Right cardiac atrium (tissue), 5 donors: ENCODE measurements around the gene ATP2B3. TPM values are rescaled to one million over a fixed set of nuclear protein-coding genes. Genes with fewer than 3 reads are reported as not detected.
A peak's percentile ranks its signal among the peaks of the same experiment; 100 is the strongest.

Experiments
- ATAC-seq, 2 donors: fragments of 200-7000 bp; cut with Tn5 transposase; one replicate each; pipeline versions ENCODE4 v1.8.0 to v1.9.1; 2020; ENCODE audit warnings: moderate library complexity in 2 of 2, mild to moderate bottlenecking in 1 of 2
- DNase-seq, 3 donors: peaks; one replicate each; pipeline ENCODE4 v3.0.0-alpha.2; 2020
- H3K27ac ChIP-seq: one replicate; pipeline ENCODE4 v1.5.1; 2013; ENCODE audit warnings: mild to moderate bottlenecking, low read length, control low read depth, moderate library complexity
- H3K27me3 ChIP-seq: one replicate; pipeline ENCODE4 v1.6.1; 2013; ENCODE audit not compliant: control insufficient read depth, insufficient read depth
- H3K4me1 ChIP-seq: one replicate; pipeline ENCODE4 v1.6.1; 2013; ENCODE audit warnings: low read length; ENCODE audit not compliant: control insufficient read depth, insufficient read depth
- H3K4me3 ChIP-seq: one replicate; pipeline ENCODE4 v1.5.1; 2013; ENCODE audit warnings: low read length, control low read depth
- H3K9me3 ChIP-seq: one replicate; pipeline ENCODE4 v1.6.1; 2013; ENCODE audit warnings: low read length; ENCODE audit not compliant: control insufficient read depth
- WGBS: extraction: QIAGEN DNeasy Blood & Tissue Kit; methylation state at CpG from one replicate; pipeline ENCODE4 v1.1.7; 2013; 5-methylcytosine and 5-hydroxymethylcytosine counted together
- intact Hi-C, 4 donors: fragments of 100-400 bp; cut with DNase I; formaldehyde crosslinking; loops; one replicate each; pipeline versions ENCODE4 v1.11.0 to v1.14.0; 2022 to 2023
- long read RNA-seq, 4 donors: library from polyadenylated mRNA; unstranded; transcript quantifications; one replicate each; pipeline ENCODE4 v2.0.0, GENCODE V29; 2020 to 2021
- polyA plus RNA-seq: library from polyadenylated mRNA; stranded (reverse); fragments of 200-250 nt; gene quantifications from one replicate; pipeline ENCODE4 v1.2.3, GENCODE V29; 2013
- total RNA-seq, 4 donors: library from RNA; stranded (reverse); fragmentation: NEBNext Ultra II Directional; extraction: Animal tissue kit (Norgen Biotek cat#: 25700); gene quantifications; one replicate each; pipeline ENCODE4 v1.2.1, GENCODE V29; 2021
- donor health status: healthy with polysubstance abuse.
- donor health status: DM: no; HTN: yes; CAD: no.
- donor health status: DM: no; HTN: no; CAD: no.
- donor health status: DM: no; HTN: yes; CAD: no; lungs with severe emphysema.
- donor health status: DM: yes; HTN: yes; CAD: no.

ATP2B3 gene
- not detected for total RNA-seq
- under 0.01 TPM for polyA plus RNA-seq
- long read RNA-seq, donor 1, result 0 reads
- long read RNA-seq, donor 2, result 0 reads
- long read RNA-seq, donor 3, result 0 reads
- long read RNA-seq, donor 4, result 0 reads

- DNase-seq (no peak), ATAC-seq (no peak)
- no peak within 1 kb of the TSS for H3K4me3 ChIP-seq
- no peaks in the 10 kb centered on the region for H3K27me3 ChIP-seq
- intact Hi-C loops, result no loop called here
- WGBS, result 4% methylated on average over 28 of the region's 50 CpGs
- no peak within 1 kb of the TSS for H3K27ac ChIP-seq
- H3K9me3 ChIP-seq, result no peaks in the 10 kb centered on the region
- H3K4me1 ChIP-seq, result no peaks in the 10 kb centered on the region
These were observed at the start of gene ATP2B3 for GRCh38 chrX:153517423-153517822. Gene ATP2B3, plus strand, starts transcription at chrX:153517642. Its CDS starts 18,606 bp downstream, at chrX:153536248.

DNA sequence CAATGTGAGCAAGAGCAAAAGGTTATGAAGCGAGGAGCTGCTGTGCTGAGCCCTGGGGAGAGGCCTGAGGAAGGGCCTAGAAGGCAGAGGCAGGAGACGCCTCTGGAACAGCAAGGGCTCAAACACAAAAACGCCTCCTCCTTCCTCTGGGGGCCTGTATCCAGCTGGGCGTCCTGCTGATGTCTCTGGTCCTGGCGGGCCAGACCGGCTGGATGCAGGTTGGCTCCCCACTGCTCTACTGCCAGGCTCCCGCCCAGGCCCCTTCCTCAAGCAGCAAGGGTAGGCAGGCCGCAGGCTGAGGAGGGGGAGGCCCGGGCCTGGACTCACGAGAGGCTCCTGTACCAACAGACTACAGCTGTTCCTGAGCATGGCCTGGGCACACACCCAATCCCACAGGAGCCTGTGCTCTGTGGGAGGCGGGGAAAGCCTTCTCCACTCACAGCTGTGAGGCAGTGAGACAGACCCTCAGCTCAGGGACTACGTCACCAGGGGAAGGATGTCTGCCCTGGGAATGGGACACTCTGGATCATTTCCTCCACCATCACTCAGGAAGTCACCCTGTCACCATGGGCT, 49.3 kb upstream of the ATP2B3 start:
- Histone ChIP-seq H3K4me3 (no peak overlapping the region), H3K4me1 (no peaks in the 10 kb centered on the region), H3K9me3 (no peaks in the 10 kb centered on the region), H3K27ac (no peak overlapping the region), H3K27me3 (no peaks in the 10 kb centered on the region)
- intact Hi-C loops, result no loop called here
- 69% methylated on average over 12 of the region's 12 CpGs for WGBS
- peak in 1 of 3 donors; percentile 72 for DNase-seq
- no peak for ATAC-seq

DNA sequence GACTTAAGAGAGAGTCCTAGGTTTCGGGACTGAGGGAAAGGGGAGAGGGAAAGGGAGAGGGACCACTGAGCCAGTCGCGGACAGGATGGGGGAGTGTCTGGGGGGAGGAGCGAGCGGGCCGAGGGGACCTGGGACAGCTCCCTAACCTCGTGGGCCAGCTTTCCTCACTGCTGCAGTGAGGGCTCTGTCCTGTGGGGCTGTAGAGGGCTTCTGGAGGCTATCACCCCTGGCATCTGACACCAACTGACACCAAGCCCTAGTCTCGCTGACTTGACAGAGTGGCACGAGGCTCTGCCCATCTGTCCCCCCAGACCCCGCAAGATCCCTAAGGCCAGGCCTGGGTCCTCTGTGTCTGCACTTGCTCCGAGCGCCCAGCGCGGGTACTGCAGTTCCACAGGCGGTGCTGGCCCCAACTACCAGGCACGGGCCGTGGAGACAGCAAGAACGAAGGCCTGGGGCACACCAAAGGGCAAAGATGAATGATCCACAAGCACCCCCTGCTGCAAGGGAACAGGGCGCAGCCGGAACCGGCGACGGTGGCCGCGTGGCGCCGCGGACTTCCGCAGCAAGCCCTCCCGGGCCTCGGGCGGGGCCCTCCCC, 47.5 kb upstream of the ATP2B3 start:
- under 1% methylated on average over 32 of the region's 32 CpGs for WGBS
- H3K27ac ChIP-seq, result peak overlapping the region; percentile 51
- no peaks in the 10 kb centered on the region for H3K4me1 ChIP-seq
- intact Hi-C loops, result no loop called here
- no peaks in the 10 kb centered on the region for H3K9me3 ChIP-seq
- H3K4me3 ChIP-seq, result peak overlapping the region; percentile 57
- ATAC-seq, result peak; percentile 43 to 47
- H3K27me3 ChIP-seq, result no peaks in the 10 kb centered on the region
- DNase-seq, result no peak

- H3K4me1 ChIP-seq, result no peaks in the 10 kb centered on the region
- peak; percentile 87 to 96 (median 95) for DNase-seq
- WGBS, result 11% methylated on average over 66 of the region's 70 CpGs
- no peaks in the 10 kb centered on the region for H3K9me3 ChIP-seq
- no peaks in the 10 kb centered on the region for H3K27me3 ChIP-seq
- intact Hi-C loops, result no loop called here
- peak; percentile 92 to 94 for ATAC-seq
- peak within 1 kb of the TSS; percentile 63 for H3K27ac ChIP-seq
- peak within 1 kb of the TSS; percentile 57 for H3K4me3 ChIP-seq
These were observed 46.8 kb upstream of the ATP2B3 start, which contains the start of gene HAUS7 for GRCh38 chrX:153470411-153471363. Gene HAUS7, minus strand, starts transcription at chrX:153470576. Its CDS starts 19 bp downstream, at chrX:153470557.

- intact Hi-C loops, result no loop called here
- H3K27me3 ChIP-seq, result no peaks in the 10 kb centered on the region
- DNase-seq (peak in 1 of 3 donors; percentile 55), ATAC-seq (no peak)
- H3K27ac ChIP-seq, result no peak overlapping the region
- H3K4me3 ChIP-seq, result no peak overlapping the region
- H3K4me1 ChIP-seq, result peaks cover 5% of the 10 kb centered on the region
- 65% methylated on average over 11 of the region's 11 CpGs for WGBS
- H3K9me3 ChIP-seq, result no peaks in the 10 kb centered on the region
These were observed 45.7 kb upstream of the ATP2B3 start for GRCh38 chrX:153471663-153472280.

- ATAC-seq (no peak), DNase-seq (peak in 1 of 3 donors; percentile 55)
- no peaks in the 10 kb centered on the region for H3K9me3 ChIP-seq
- WGBS, result 90% methylated on average over 10 of the region's 10 CpGs
- no peak overlapping the region for H3K27ac ChIP-seq
- no peak overlapping the region for H3K4me3 ChIP-seq
- no peaks in the 10 kb centered on the region for H3K27me3 ChIP-seq
- intact Hi-C loops, result no loop called here
- H3K4me1 ChIP-seq, result peaks cover 6% of the 10 kb centered on the region
These were observed 44.3 kb upstream of the ATP2B3 start for GRCh38 chrX:153473126-153473525.

GRCh38 chrX:153474266-153474665, 43.2 kb upstream of the ATP2B3 start:
- Histone ChIP-seq H3K4me3 (no peak overlapping the region), H3K4me1 (peaks cover 6% of the 10 kb centered on the region), H3K27me3 (no peaks in the 10 kb centered on the region), H3K27ac (no peak overlapping the region), H3K9me3 (no peaks in the 10 kb centered on the region)
- DNase-seq (no peak), ATAC-seq (no peak)
- WGBS, result 73% methylated on average over 10 of the region's 10 CpGs
- intact Hi-C loops, result no loop called here

DNA sequence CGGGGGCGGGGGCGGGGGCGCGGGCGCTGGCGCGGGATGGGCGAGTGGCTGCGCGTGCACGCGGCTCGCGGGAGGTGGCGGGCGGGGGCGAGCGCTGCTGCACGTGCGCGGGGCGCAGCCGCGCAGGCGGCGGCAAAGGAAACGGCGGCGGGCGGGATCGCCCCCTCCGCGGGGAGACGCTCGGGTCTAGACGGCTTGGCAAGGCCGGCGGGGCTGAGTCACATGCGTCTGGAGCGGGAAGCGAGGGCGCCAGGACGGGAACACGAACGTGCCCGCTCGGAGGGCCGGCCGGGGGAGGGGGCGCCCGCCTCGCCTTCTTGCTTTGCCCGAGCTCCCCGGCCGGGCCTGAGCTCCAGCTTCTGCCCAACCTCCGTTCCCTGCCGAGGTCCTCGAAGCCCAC, 42.7 kb upstream of the ATP2B3 start:
- no peaks in the 10 kb centered on the region for H3K27me3 ChIP-seq
- H3K4me3 ChIP-seq, result no peak overlapping the region
- no peak overlapping the region for H3K27ac ChIP-seq
- WGBS, result 1% methylated on average over 49 of the region's 59 CpGs
- intact Hi-C loops, result no loop called here
- peak; percentile 83 to 93 (median 93) for DNase-seq
- ATAC-seq, result peak; percentile 13 to 14
- peaks cover 6% of the 10 kb centered on the region for H3K4me1 ChIP-seq
- no peaks in the 10 kb centered on the region for H3K9me3 ChIP-seq

DNA sequence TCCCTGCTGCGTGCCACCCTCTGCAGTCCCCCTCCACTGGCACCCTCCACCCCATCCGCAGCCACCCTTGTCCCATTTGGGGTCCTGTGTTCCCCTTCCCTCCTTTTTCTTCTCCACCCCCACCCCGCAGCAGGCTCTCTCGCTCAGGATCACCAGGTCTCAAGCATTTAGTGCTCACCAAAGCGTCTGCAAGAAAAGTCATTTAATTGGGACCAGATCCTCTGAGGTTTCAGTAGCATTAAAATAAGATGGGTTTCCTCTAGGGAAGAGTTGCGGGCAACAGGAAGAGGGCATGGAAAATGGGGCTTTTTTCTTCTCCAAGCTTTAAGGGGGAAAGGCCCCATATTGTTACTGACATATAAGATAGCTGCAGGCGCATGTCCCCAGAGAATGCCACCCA, 42.2 kb upstream of the ATP2B3 start:
- intact Hi-C loops, result no loop called here
- ATAC-seq (no peak), DNase-seq (peak in 1 of 3 donors; percentile 54)
- no peak overlapping the region for H3K27ac ChIP-seq
- H3K27me3 ChIP-seq, result no peaks in the 10 kb centered on the region
- no peaks in the 10 kb centered on the region for H3K9me3 ChIP-seq
- peaks cover 6% of the 10 kb centered on the region for H3K4me1 ChIP-seq
- WGBS, result 81% methylated on average over 7 of the region's 7 CpGs
- H3K4me3 ChIP-seq, result no peak overlapping the region

GRCh38 chrX:153475751-153476281, 41.6 kb upstream of the ATP2B3 start:
- Histone ChIP-seq H3K4me1 (peaks cover 6% of the 10 kb centered on the region), H3K9me3 (no peaks in the 10 kb centered on the region), H3K27ac (no peak overlapping the region), H3K27me3 (no peaks in the 10 kb centered on the region), H3K4me3 (no peak overlapping the region)
- DNase-seq, result peak in 1 of 3 donors; percentile 51
- ATAC-seq, result no peak
- intact Hi-C loops, result no loop called here
- 91% methylated on average over 11 of the region's 11 CpGs for WGBS
